ENCODE measurements around the gene ITGB1.

The ITGB1 gene

DNA sequence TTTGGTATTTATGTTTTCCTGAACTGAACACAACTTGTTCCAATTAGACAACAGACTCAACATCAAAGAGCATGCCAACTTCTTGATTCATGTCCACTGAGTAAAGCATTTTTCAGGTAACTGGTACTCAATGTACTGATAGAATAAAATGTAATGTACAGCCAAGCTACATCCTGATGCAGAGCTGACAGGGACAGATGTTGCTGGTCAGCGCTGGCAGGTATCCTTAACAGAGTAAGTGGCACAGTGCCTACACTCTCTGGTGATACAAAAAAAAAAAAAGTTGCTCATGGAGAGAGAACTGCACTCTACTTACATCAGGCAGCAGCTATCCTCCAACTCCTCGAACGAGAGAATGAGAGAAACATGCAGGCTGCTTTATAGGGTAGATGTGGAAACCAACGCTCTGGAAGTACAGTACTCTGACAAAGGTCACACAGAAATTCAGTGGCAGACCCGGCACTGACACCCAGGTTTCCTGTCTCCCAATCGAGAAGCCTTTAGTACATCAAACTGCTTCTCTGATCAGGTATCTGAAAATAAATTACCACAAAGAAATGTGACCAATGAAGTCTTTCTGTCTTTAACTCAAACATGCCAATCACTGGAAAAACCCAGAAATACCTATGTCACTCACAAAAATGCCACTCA, 4.6 kb downstream of the ITGB1 start:
- peaks cover 28% of the 10 kb centered on the region for H4K20me1 ChIP-seq (ENCODE audit: control insufficient read depth, insufficient read depth, low read depth, low read length)
- H3K4me3 ChIP-seq (ENCODE audit: low read length) = peak overlapping the region; percentile 98
- no peaks in the 10 kb centered on the region for H3K9me2 ChIP-seq (replicated peaks; ENCODE audit: control insufficient read depth, low read length)
- peaks cover 84% of the 10 kb centered on the region for H3K4me1 ChIP-seq (ENCODE audit: control insufficient read depth, low read length)
- no peaks in the 10 kb centered on the region for H3K27me3 ChIP-seq (ENCODE audit: control insufficient read depth, low read length)
- peaks cover 66% of the 10 kb centered on the region for H3K36me3 ChIP-seq (ENCODE audit: control insufficient read depth, low read length)
- peaks cover 96% of the 10 kb centered on the region for H3K79me2 ChIP-seq (ENCODE audit: control insufficient read depth, low read length)
- H3K4me2 ChIP-seq (ENCODE audit: low read length) = peak overlapping the region; percentile 90
- TF ChIP-seq EZH2phosphoT487 (IDR thresholded peaks at IDR 0.05; ENCODE audit: borderline replicate concordance, low read length) = no peak
- TF ChIP-seq, protein P1, sequence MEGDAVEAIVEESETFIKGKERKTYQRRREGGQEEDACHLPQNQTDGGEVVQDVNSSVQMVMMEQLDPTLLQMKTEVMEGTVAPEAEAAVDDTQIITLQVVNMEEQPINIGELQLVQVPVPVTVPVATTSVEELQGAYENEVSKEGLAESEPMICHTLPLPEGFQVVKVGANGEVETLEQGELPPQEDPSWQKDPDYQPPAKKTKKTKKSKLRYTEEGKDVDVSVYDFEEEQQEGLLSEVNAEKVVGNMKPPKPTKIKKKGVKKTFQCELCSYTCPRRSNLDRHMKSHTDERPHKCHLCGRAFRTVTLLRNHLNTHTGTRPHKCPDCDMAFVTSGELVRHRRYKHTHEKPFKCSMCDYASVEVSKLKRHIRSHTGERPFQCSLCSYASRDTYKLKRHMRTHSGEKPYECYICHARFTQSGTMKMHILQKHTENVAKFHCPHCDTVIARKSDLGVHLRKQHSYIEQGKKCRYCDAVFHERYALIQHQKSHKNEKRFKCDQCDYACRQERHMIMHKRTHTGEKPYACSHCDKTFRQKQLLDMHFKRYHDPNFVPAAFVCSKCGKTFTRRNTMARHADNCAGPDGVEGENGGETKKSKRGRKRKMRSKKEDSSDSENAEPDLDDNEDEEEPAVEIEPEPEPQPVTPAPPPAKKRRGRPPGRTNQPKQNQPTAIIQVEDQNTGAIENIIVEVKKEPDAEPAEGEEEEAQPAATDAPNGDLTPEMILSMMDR (IDR thresholded peaks at IDR 0.05; ENCODE audit: low read depth, low read length, poor library complexity, severe bottlenecking) = no peak
- H3K9me3 ChIP-seq (ENCODE audit: control insufficient read depth, insufficient read depth, low read length) = no peaks in the 10 kb centered on the region
- H3K27ac ChIP-seq (ENCODE audit: low read depth, low read length) = no peak overlapping the region
- H3F3A ChIP-seq (ENCODE audit: control insufficient read depth, insufficient read depth) = peaks cover 18% of the 10 kb centered on the region; the same call in 1 of the 2 replicates

DNA sequence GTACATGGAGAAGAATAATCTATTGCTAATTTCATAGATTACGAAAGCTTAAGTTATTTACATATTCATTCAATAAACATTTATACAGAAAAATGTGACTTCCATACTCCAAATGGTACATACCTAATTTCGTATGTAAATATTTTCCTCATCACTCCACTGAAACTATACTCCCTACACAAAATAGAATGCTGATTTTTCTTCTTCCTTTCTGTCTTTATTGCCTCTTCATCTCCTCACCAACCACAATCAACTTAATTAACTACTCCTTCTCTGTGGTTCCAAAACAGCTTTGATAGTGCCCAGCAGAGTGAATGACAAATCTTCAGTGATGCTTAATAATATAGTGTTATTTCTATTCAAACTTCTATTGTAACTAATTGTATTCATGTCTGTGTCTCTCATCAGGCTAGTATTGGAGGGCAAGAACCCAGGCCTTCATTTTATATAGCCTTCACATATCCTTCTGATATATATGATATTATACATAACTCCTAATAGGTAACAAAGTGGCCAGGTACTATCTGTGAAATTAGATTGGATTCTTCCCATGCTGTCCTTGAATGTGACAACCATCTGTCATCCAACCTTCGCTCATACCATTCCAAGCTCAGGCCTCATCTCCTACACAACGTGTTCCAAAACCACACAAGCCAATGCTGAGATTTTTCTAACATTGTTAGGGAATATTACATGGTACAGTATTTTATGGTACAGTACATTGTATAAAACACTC, 5.3 kb downstream of the ITGB1 start:
- H3K4me1 ChIP-seq (ENCODE audit: control insufficient read depth, low read length) = peaks cover 91% of the 10 kb centered on the region
- H3K27ac ChIP-seq (ENCODE audit: low read depth, low read length) = no peak overlapping the region
- H3K4me3 ChIP-seq (ENCODE audit: low read length) = peak overlapping the region; percentile 98
- peaks cover 72% of the 10 kb centered on the region for H3K36me3 ChIP-seq (ENCODE audit: control insufficient read depth, low read length)
- H3K9me2 ChIP-seq (replicated peaks; ENCODE audit: control insufficient read depth, low read length) = no peaks in the 10 kb centered on the region
- no peaks in the 10 kb centered on the region for H3K9me3 ChIP-seq (ENCODE audit: control insufficient read depth, insufficient read depth, low read length)
- H3F3A ChIP-seq (ENCODE audit: control insufficient read depth, insufficient read depth) = peaks cover 18% of the 10 kb centered on the region; the same call in 1 of the 2 replicates
- no peak for TF ChIP-seq EZH2phosphoT487 (IDR thresholded peaks at IDR 0.05; ENCODE audit: borderline replicate concordance, low read length)
- TF ChIP-seq, protein P1 (IDR thresholded peaks at IDR 0.05; ENCODE audit: low read depth, low read length, poor library complexity, severe bottlenecking) = no peak
- H3K4me2 ChIP-seq (ENCODE audit: low read length) = peak overlapping the region; percentile 90
- H4K20me1 ChIP-seq (ENCODE audit: control insufficient read depth, insufficient read depth, low read depth, low read length) = peaks cover 32% of the 10 kb centered on the region
- H3K27me3 ChIP-seq (ENCODE audit: control insufficient read depth, low read length) = no peaks in the 10 kb centered on the region
- H3K79me2 ChIP-seq (ENCODE audit: control insufficient read depth, low read length) = peaks cover 100% of the 10 kb centered on the region

DNA sequence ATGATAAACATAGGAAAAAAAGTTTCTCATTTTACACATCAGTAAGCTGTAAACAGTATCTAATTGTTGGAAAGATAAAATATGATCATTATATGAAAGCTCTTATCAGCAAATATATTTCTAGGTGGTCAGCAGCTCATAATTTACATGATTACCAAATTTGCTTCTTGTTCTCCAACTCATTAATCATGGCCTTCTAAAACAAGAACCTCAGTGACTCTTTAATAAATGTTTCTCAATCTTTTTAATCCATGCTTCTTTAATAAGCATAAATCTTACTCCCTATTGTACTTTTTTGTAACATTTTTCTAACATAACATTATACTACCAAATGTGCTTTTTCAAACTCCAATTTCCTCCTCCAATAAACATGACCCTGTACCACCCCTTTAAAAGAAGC, 5.9 kb downstream of the ITGB1 start:
- H3K4me1 ChIP-seq (ENCODE audit: control insufficient read depth, low read length) = peaks cover 95% of the 10 kb centered on the region
- H4K20me1 ChIP-seq (ENCODE audit: control insufficient read depth, insufficient read depth, low read depth, low read length) = peaks cover 32% of the 10 kb centered on the region
- H3K27ac ChIP-seq (ENCODE audit: low read depth, low read length) = no peak overlapping the region
- peaks cover 100% of the 10 kb centered on the region for H3K79me2 ChIP-seq (ENCODE audit: control insufficient read depth, low read length)
- H3K4me3 ChIP-seq (ENCODE audit: low read length) = no peak overlapping the region
- H3K9me2 ChIP-seq (replicated peaks; ENCODE audit: control insufficient read depth, low read length) = no peaks in the 10 kb centered on the region
- H3K4me2 ChIP-seq (ENCODE audit: low read length) = peak overlapping the region; percentile 90
- TF ChIP-seq EZH2phosphoT487 (IDR thresholded peaks at IDR 0.05; ENCODE audit: borderline replicate concordance, low read length) = no peak
- TF ChIP-seq, protein P1 (IDR thresholded peaks at IDR 0.05; ENCODE audit: low read depth, low read length, poor library complexity, severe bottlenecking) = no peak
- H3K27me3 ChIP-seq (ENCODE audit: control insufficient read depth, low read length) = no peaks in the 10 kb centered on the region
- H3K9me3 ChIP-seq (ENCODE audit: control insufficient read depth, insufficient read depth, low read length) = no peaks in the 10 kb centered on the region
- peaks cover 18% of the 10 kb centered on the region; the same call in 1 of the 2 replicates for H3F3A ChIP-seq (ENCODE audit: control insufficient read depth, insufficient read depth)
- H3K36me3 ChIP-seq (ENCODE audit: control insufficient read depth, low read length) = peaks cover 71% of the 10 kb centered on the region

Data from DOHH2 (cell line).